ENCODE measurements around the gene ARSB.

DNA sequence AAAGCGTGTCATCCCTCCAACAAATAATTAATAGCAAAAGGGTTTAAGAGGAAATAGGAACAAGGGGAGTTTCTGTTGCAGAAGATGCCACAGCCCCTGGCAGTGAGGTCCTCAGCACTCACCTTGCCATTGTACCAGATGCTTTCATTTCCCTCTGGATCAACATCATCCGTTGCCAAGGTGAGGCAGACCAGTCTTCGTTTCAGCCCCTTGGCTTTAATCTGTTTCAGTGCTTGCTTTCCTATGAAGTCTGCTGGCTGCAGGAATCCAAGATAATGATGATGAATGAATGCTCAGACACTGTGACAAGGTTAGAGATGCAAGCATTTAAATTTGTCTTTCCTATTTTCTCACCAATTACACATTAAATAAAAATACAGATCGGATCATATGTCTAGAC lies 20.0 kb upstream of the ARSB start:
- TF ChIP-seq SP1 (IDR thresholded peaks at IDR 0.05) (no peak), PKNOX1 (IDR thresholded peaks at IDR 0.05) (no peak), FOXK2 (IDR thresholded peaks at IDR 0.05) (no peak), TARDBP (IDR thresholded peaks at IDR 0.05) (no peak), FOXA1 (IDR thresholded peaks at IDR 0.05) (no peak)
